HG02588 (cell line): ENCODE results near the gene SIAE.
A peak's percentile ranks its signal among the peaks of the same experiment; 100 is the strongest.

Experiments used
- ATAC-seq: cut with Tn5 transposase; IDR thresholded peaks from one replicate; pipeline ENCODE4 v1.9.1; 2021; ENCODE audit warnings: mild to moderate bottlenecking, moderate library complexity; ENCODE audit not compliant: unreplicated experiment

Gene SIAE

GRCh38 chr11:124667601-124668000, 5.9 kb downstream of the SIAE start:
- ATAC-seq, result no peak

GRCh38 chr11:124663861-124664260, 9.7 kb downstream of the SIAE start:
- ATAC-seq, result no peak

GRCh38 chr11:124662106-124662505, 11.4 kb downstream of the SIAE start:
- ATAC-seq, result no peak

DNA sequence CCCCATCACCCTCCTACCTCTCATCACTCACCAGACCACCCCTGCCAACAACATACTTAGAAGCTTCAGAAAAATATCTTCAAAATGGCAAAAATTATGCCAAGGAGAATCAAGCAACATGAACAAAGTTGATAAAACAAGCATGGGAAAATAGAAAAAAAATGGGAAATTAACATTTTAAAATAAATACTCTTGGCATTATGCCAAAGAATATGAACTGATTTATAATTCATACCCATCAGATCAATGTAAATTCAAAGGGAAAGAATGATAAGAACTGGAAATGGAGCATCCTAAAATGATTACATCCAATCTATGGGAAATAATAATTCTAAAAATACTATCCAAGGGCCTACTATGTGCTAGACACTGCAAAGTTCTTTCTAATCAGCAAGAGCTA, 12.0 kb downstream of the SIAE start:
- no peak for ATAC-seq

DNA sequence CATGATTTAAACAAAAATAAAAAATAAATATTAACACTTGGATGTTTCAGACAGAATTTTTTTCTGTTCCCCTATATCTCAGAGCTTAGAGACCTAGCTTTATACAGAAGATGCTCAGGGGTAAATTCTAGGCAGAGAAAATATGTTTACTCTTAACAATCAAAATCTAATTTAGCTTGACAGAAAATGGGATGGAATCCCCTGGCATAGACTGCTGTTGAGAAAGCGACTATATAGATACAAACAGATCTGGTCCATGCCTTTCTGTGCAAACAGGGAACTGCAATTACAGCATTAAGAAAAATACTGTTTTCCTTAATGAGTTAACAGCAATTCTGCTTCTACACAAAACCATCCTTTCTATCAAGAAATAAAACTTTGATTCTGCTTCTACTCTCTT, 14.6 kb downstream of the SIAE start:
- ATAC-seq, result no peak

- ATAC-seq, result no peak
These were observed 15.0 kb downstream of the SIAE start for GRCh38 chr11:124658501-124658900.

DNA sequence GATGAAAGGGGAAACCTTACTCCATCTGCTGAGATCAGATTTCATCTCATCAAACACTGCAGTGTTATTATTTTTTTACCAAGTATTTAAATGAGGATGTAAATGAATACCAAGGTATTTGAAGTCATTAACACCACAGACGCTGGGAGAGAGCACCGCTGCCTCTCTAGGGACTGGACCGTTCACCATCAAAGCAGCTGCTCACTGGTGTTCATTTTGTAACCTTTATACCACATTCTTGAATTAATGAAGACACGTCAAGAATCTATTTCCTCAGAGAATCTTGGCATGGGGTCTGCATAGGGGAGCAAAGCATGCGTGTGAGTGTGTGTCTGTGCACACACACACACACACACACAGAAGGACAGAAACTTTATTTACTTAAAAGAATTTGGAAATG, 15.6 kb downstream of the SIAE start:
- no peak for ATAC-seq

- no peak for ATAC-seq
These were observed 16.5 kb downstream of the SIAE start for GRCh38 chr11:124656774-124657630.

- ATAC-seq, result no peak
These were observed 24.9 kb downstream of the SIAE start for GRCh38 chr11:124648610-124649009.

GRCh38 chr11:124646148-124646547, 27.4 kb downstream of the SIAE start:
- no peak for ATAC-seq

GRCh38 chr11:124644426-124645280, 28.9 kb downstream of the SIAE start:
- peak; percentile 72 for ATAC-seq

GRCh38 chr11:124643605-124644425, 29.7 kb downstream of the SIAE start:
- no peak for ATAC-seq

DNA sequence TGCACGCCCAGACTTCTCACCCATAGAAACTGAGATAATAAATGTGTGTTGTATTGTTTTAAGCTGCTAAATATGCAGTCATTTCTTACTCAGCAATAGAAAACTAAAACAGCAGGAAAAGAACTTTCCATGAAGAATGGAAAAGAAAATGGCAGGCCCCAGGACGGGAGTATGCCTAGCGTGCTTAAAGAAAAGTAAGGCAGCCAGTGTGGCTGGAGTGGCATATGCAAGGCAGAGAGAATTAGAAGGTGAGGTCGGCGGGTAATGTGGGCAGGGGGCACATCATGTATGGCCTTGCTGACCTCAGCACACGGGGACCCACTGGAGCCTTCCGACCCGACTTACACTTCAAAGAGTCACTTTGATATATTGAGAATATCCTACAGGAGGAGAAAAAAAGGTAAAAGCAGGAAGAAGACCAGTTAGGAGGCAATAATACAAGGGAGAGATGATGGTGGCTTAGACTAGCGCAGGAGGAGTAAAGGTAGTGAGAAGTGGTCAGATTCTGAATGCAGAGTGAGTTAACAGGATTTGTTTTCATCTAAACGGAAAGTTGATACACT, 30.4 kb downstream of the SIAE start:
- ATAC-seq, result no peak

- no peak for ATAC-seq
These were observed 30.9 kb downstream of the SIAE start for GRCh38 chr11:124642628-124643027.

GRCh38 chr11:124640666-124641065, 32.9 kb downstream of the SIAE start:
- no peak for ATAC-seq

DNA sequence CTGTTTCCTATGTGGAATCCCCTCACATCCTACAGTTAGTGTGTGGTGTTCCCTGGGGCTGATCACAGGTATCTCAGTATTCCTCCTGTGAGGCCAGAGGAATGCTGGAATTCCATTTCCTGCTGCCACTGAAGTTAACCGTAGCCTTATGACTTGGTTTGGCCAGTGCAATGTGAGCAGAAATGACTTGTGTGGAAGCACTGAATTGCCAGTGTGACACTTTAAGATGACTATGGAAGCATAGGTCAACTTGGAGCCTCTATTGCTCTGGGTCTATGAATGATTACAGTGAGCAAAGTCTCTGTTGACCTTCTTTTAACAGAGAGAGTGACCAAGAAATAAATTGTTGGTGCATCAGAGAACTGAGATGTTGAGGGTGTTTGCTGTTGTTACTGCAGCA, 34.4 kb downstream of the SIAE start:
- no peak for ATAC-seq

DNA sequence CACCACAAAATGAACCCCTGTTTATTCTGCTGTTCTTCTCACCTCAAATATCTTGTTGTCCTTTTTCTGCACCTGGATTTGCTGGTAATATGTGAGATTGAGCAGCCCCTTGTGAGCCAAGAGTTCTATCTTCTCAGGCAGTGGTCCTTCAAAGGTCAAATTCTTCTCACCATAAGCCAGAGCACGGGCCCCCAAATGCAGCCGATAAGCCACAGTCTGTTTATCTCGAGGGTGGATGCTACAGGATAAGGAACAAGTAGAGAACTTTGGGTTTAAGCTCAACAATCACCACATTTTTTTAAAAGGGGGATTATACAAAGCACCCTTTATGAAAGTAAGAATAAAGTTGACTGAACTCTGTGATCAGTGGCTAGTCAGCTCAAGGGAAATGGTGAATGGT, 35.0 kb downstream of the SIAE start:
- ATAC-seq, result no peak

- ATAC-seq, result no peak
These were observed 37.6 kb downstream of the SIAE start for GRCh38 chr11:124635932-124636331.

DNA sequence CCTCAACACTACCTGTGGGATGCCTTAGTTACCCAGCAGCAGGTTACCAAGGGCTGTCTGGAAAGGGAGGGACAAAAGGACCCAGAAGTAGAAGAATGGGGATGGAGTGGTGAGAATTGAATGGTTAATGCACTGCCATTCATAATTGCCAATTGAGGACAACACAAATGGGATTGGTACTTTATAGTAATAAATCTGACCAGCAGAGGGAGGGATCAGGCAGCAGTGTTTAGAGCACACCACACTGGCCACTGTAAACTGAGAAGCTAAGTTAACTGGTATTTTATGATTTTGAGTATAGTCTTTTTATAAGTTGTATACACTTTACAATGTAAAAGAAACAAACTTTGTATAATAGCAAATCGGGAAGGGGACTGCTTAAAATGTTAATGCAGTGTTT, 40.2 kb downstream of the SIAE start:
- no peak for ATAC-seq

- no peak for ATAC-seq
These were observed 43.6 kb downstream of the SIAE start for GRCh38 chr11:124629961-124630360.

DNA sequence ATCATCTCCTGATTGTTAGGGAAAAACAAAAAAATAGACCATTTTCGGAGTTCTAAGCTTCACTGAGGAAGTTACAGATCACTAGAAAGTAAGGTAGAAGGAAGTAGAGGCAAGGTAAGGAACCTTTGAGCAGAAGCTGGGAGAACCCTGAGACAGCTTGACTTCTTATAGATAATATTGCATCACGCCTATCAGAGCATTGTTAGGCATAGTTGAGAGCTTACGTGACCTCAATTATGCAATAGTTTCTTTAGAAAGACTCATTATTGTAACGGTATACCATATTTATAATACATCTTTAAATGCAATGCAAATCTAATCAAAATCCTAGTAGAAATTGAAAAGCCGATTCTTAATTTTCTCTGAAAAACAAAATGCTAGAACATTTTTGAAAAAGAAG, 46.0 kb downstream of the SIAE start:
- ATAC-seq, result no peak
